Endodermal cell (in vitro differentiated cells): ENCODE results near the gene MYO18B. TPM values are rescaled to one million over a fixed set of nuclear protein-coding genes. Genes with fewer than 3 reads are reported as not detected.

Experiments used
- DNase-seq: peaks from one replicate; pipeline ENCODE4 v3.0.0-alpha.2; 2017
- H3K27ac ChIP-seq: 2 replicates; pipeline ENCODE4 v1.5.1; 2013; ENCODE audit warnings: mild to moderate bottlenecking, low read depth, low read length, moderate library complexity
- H3K27me3 ChIP-seq: 2 replicates; pipeline ENCODE4 v1.6.1; 2013; ENCODE audit warnings: mild to moderate bottlenecking, low read length, moderate library complexity; ENCODE audit not compliant: insufficient read depth, control insufficient read depth, poor library complexity, severe bottlenecking
- H3K36me3 ChIP-seq: 2 replicates; pipeline ENCODE4 v1.7.0; 2013; ENCODE audit warnings: mild to moderate bottlenecking, low read length, moderate library complexity; ENCODE audit not compliant: control insufficient read depth, insufficient read depth
- H3K4me1 ChIP-seq: one replicate; pipeline ENCODE4 v1.7.0; 2013; ENCODE audit warnings: low read length; ENCODE audit not compliant: control insufficient read depth, insufficient read depth
- H3K4me3 ChIP-seq: 2 replicates; pipeline ENCODE4 v1.5.1; 2013; ENCODE audit warnings: mild to moderate bottlenecking, low read length, moderate library complexity
- H3K9ac ChIP-seq: 2 replicates; pipeline ENCODE4 v1.6.1; 2013; ENCODE audit warnings: mild to moderate bottlenecking, low read length, moderate library complexity; ENCODE audit not compliant: poor library complexity, severe bottlenecking; ENCODE audit errors: extremely low read depth
- H3K9me3 ChIP-seq: 2 replicates; pipeline ENCODE4 v1.6.1; 2013; ENCODE audit warnings: mild to moderate bottlenecking, low read length, moderate library complexity; ENCODE audit not compliant: control insufficient read depth
- H3K27ac Mint-ChIP-seq: 2 replicates; pipeline ENCODE4 v1.8.0; 2020; ENCODE audit warnings: mixed read lengths
- H3K27me3 Mint-ChIP-seq: 2 replicates; pipeline ENCODE4 v1.8.0; 2021; ENCODE audit warnings: mild to moderate bottlenecking, mixed read lengths; ENCODE audit not compliant: insufficient read depth
- H3K36me3 Mint-ChIP-seq: 2 replicates; pipeline ENCODE4 v1.8.0; 2020; ENCODE audit warnings: low read depth, mixed read lengths
- H3K4me1 Mint-ChIP-seq: 2 replicates; pipeline ENCODE4 v1.8.0; 2020; ENCODE audit warnings: mixed read lengths
- H3K4me3 Mint-ChIP-seq: 2 replicates; pipeline ENCODE4 v1.8.0; 2020; ENCODE audit warnings: mild to moderate bottlenecking, moderate library complexity, mixed read lengths
- H3K9me3 Mint-ChIP-seq: 2 replicates; pipeline ENCODE4 v1.8.0; 2020; ENCODE audit warnings: mild to moderate bottlenecking, mixed read lengths
- WGBS, 2 experiments: methylation state at CpG; one replicate each; pipeline versions ENCODE4 v1.1.5 to v1.1.7; 2013; ENCODE audit warnings: missing lambda C conversion rate in 2 of 2, mixed read lengths in 1 of 2; ENCODE audit not compliant: insufficient coverage in 1 of 2, insufficient read length in 1 of 2; 5-methylcytosine and 5-hydroxymethylcytosine counted together
- total RNA-seq, 2 donors: library from RNA; stranded (reverse); fragmentation: NEBNext Ultra II Directional in 1 of 2; extraction: Animal tissue kit (Norgen Biotek cat#: 25700) in 1 of 2; gene quantifications; 2 replicates in 1 of 2; 3 replicates in 1 of 2; pipeline ENCODE4 v1.2.1, GENCODE V29; 2021
- TF ChIP-seq, protein P1 (sequence below): fragments of 200-600 bp; sonication (generic); conservative IDR thresholded peaks from 2 replicates; pipeline ENCODE4 v1.5.0; 2021; ENCODE audit warnings: antibody characterized with exemption, mild to moderate bottlenecking

MYO18B gene
- total RNA-seq, 2 donors from 2014 or later, result 0.77 to 0.84 TPM

DNA sequence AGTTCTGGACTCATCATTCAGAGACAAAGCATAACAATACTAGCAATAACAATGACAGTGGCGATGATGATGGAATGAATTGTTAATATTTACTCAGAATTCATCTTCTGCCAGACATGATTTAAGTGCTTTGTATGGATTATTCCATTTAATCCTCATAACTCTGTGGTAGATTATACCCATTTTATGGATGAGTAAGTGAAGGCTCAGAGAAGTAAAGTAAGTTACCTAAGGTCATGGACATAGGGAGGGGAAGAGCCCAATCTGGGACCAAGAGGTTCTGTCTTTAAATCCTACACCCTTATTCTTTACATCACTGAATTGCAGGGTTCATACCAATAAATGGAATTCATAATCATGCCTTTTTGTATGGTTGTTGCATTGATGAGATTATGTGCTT, 72.7 kb downstream of the MYO18B start:
- H3K4me1 Mint-ChIP-seq, result peaks cover 8% of the 10 kb centered on the region
- H3K27ac Mint-ChIP-seq, result no peak overlapping the region
- Histone ChIP-seq H3K27ac (no peak overlapping the region), H3K36me3 (no peaks in the 10 kb centered on the region), H3K9ac (no peak overlapping the region), H3K4me3 (no peak overlapping the region), H3K4me1 (peaks cover 4% of the 10 kb centered on the region), H3K9me3 (no peaks in the 10 kb centered on the region), H3K27me3 (peaks cover 17% of the 10 kb centered on the region)
- H3K27me3 Mint-ChIP-seq, result peaks cover 28% of the 10 kb centered on the region
- no peaks in the 10 kb centered on the region for H3K9me3 Mint-ChIP-seq
- no peaks in the 10 kb centered on the region for H3K36me3 Mint-ChIP-seq
- no peak overlapping the region for H3K4me3 Mint-ChIP-seq
- WGBS, 2 experiments, result no CpG with 5 or more reads among the region's 1 CpG
- DNase-seq, result no peak
- TF ChIP-seq, protein P1, sequence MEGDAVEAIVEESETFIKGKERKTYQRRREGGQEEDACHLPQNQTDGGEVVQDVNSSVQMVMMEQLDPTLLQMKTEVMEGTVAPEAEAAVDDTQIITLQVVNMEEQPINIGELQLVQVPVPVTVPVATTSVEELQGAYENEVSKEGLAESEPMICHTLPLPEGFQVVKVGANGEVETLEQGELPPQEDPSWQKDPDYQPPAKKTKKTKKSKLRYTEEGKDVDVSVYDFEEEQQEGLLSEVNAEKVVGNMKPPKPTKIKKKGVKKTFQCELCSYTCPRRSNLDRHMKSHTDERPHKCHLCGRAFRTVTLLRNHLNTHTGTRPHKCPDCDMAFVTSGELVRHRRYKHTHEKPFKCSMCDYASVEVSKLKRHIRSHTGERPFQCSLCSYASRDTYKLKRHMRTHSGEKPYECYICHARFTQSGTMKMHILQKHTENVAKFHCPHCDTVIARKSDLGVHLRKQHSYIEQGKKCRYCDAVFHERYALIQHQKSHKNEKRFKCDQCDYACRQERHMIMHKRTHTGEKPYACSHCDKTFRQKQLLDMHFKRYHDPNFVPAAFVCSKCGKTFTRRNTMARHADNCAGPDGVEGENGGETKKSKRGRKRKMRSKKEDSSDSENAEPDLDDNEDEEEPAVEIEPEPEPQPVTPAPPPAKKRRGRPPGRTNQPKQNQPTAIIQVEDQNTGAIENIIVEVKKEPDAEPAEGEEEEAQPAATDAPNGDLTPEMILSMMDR, result no peak

DNA sequence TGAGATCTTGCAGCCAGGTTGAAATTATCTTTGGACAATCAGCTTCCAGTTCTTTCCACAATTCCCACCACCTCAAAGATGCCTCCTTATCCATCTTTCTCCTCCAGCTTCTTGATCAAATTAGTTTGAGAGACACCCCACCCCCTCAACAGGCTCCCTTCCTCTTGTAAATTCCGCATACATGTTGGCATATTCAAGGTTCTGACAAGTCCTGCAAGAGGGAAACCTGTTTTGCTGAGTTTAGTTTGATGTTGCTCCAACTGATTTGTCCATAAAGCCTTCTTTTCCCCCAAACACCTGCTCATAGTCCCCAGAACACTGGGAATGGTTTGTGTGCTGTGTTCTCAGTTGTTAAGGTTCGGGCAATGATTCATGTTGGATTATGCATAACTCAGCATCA, 73.6 kb downstream of the MYO18B start:
- peaks cover 4% of the 10 kb centered on the region for H3K4me1 ChIP-seq
- Mint-ChIP-seq H3K27ac (no peak overlapping the region), H3K36me3 (no peaks in the 10 kb centered on the region), H3K27me3 (peaks cover 28% of the 10 kb centered on the region), H3K4me3 (no peak overlapping the region), H3K4me1 (peaks cover 8% of the 10 kb centered on the region), H3K9me3 (peaks cover 4% of the 10 kb centered on the region)
- peaks cover 17% of the 10 kb centered on the region for H3K27me3 ChIP-seq
- no peaks in the 10 kb centered on the region for H3K9me3 ChIP-seq
- H3K27ac ChIP-seq, result no peak overlapping the region
- TF ChIP-seq, protein P1, result no peak
- WGBS, 2 experiments, result 97% methylated on average over 2 of the region's 2 CpGs; no CpG with 5 or more reads in 1 of the 2 experiments
- no peak overlapping the region for H3K4me3 ChIP-seq
- no peak for DNase-seq
- no peaks in the 10 kb centered on the region for H3K36me3 ChIP-seq
- no peak overlapping the region for H3K9ac ChIP-seq

DNA sequence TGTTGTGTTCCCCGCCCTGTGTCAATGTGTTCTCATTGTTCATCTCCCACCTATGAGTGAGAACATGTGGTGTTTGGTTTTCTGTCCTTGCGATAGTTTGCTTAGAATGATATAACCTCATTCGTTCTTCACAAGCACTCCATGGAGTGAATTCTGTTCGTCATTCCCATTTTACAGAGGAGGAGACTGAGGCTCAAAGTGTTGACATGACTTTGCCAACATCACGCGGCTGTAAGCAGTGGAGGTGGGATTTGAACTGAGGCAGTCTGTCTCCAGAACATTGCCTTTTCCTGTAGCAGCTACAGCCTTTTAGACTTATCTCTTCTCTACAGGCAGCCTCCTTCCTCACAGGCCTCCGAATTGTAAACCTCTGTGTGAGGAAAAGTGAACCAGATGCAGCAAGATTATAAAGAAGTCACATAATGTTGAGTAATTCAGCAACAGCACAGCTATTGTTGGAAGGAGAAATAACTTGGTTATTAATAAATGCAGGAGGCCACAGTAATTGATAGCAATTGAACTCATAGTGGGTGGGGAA, 74.6 kb downstream of the MYO18B start:
- WGBS, 2 experiments, result 88 to 89% methylated on average over 4 to 6 of the region's 7 CpGs

More for the DNA sequence above, 74.6 kb downstream of the MYO18B start:
- H3K4me1 Mint-ChIP-seq, result peaks cover 8% of the 10 kb centered on the region
- TF ChIP-seq, protein P1, result no peak
- no peak overlapping the region for H3K27ac Mint-ChIP-seq
- Histone ChIP-seq H3K9ac (no peak overlapping the region), H3K4me1 (peaks cover 4% of the 10 kb centered on the region), H3K27ac (no peak overlapping the region), H3K9me3 (no peaks in the 10 kb centered on the region), H3K27me3 (peaks cover 17% of the 10 kb centered on the region), H3K4me3 (no peak overlapping the region), H3K36me3 (no peaks in the 10 kb centered on the region)
- H3K36me3 Mint-ChIP-seq, result no peaks in the 10 kb centered on the region
- H3K27me3 Mint-ChIP-seq, result peaks cover 31% of the 10 kb centered on the region
- no peak overlapping the region for H3K4me3 Mint-ChIP-seq
- peaks cover 10% of the 10 kb centered on the region for H3K9me3 Mint-ChIP-seq
- DNase-seq, result no peak
